HL-60/S4 (cell line): ENCODE results near the gene AVPR2.

ENCODE experiments used
- in situ Hi-C: fragments of 300-500 bp; cut with MboI; formaldehyde crosslinking; loops from 2 replicates; pipeline ENCODE4 v1.14.3; 2022; ENCODE audit warnings: low sequenced_read_pairs

The AVPR2 gene

DNA sequence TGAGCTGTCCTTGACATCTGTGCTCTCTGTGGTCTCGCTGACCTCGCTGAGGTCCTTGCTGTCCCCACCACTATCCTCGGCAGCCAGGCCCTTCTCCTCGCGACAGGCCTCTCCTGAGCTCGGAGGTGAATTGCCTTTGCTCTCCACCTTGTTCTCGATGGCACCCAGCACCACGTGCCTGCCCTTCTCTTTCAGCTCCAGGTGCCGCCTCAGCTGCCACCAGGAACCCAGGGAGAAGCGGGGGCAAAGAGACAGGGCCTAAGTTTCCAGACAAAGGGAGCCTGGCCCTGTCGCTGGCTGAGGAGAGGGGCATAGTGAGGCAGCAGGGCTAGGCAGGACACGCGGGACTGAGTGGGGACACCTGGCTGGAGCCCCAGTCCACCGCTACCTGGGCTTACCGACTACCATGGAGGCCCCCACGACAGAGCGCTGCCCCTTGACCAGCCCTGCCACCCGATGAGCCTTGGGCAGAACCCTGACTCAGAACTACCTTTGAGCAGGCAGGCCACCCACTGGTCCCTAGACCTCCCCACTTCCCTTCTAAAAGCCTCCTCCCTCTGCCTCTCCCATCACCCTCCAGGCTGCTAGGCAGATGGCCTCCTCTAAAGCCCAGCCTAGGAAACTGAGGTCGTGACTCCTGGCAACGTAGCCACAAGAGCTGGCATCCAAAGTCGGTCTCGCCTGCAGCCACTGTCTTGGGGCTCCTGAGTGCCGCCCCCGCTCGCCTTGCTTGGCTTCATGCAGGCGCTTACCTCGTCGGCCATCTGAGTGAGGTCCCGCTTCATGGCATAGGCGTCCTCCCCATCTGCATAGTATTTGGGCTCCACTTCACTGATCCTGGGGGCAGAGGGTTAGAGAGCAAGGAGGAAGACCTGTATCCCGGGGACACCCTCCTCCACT lies 25.8 kb downstream of the AVPR2 start:
- in situ Hi-C loops, result no loop called here

DNA sequence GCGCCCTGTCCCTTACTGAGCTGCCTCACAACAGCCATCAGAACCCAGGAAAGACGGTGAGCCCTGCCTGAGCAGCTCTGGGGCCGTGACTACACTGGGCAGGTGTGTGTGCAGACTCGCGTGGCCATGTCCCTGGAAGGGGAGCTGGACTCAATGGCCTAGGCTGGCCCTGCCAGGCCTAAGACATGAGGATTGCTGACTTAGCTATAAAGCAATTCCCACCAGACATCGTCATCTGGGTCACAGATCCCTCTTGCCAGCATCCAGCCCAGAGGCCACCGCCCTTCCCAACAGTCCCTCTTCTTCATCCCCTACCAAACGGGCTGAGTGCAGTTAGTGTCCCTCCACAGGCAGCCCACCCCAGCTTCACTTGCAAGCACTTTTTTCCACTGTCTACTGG lies 26.7 kb downstream of the AVPR2 start:
- in situ Hi-C loops, result no loop called here

DNA sequence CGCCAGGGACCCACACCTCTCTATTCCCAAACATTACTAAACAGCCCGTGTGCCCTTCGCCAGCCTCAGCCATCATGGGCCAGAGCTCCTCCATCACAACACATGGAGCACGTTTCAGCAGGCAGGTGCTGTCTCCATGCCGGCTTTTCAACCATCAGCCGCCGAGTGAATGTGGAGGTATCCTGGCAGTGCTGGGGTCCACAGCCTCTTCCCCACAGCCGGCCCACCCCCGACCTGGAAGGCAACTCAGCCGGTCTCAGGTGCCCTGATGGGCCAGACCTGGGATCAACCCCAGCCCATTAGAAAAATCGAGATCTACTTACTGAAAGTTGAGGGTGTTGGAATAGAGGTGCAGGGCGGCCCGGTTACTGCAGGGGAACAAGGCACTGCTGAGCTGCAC lies 27.3 kb downstream of the AVPR2 start:
- in situ Hi-C loops, result no loop called here

DNA sequence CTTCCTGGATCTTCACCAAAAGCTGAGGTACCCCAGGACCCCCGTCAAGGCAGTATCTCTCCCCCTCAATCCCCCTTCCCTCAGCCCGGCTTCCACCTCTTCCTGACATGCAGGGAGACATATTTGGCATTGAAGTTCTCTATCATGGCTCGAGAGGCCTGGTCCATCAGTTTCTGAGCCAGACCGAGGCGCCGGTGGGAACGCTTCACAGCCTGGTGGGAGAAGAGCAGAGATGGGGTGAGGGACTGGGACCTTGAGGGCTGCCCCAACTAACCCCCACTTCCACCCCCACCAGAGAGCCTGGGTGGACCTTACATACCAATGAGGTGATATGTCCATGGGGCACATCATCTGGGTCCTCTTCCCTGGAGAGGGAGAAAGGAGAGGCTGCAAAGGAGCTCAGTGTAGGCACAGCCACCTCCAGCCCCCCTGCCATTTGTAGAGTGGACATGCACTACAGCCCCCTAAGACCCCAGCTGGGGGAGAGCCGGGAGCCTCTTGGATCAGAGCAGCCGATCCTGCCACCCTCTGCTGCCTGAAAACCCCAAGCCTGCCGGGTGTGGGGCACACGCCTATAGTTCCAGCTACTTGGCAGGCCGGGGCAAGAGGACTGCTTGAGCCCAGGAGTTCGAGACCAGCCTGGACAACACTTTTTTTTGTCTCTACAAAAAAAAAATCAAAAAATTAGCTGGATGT lies 27.9 kb downstream of the AVPR2 start:
- in situ Hi-C loops, result no loop called here

DNA sequence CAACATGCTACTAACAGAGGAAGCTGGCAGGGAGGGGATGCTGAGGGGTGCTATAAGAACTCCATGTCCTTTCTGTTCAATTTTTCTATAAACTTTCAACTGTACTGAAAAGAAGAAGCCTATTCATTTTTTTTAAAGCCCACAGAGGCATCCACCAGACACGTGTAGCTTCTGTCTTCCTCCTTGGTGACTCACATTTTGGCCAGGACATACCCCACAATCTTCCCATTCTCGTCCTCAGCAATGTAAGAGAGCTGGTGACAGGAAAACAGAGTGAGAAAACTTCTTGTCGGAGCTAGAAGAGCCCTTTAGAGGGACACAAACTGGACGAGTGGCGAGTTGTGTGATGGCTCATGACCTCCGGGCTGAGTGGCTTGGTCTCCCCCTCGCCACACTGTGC lies 29.3 kb downstream of the AVPR2 start:
- in situ Hi-C loops, result no loop called here

DNA sequence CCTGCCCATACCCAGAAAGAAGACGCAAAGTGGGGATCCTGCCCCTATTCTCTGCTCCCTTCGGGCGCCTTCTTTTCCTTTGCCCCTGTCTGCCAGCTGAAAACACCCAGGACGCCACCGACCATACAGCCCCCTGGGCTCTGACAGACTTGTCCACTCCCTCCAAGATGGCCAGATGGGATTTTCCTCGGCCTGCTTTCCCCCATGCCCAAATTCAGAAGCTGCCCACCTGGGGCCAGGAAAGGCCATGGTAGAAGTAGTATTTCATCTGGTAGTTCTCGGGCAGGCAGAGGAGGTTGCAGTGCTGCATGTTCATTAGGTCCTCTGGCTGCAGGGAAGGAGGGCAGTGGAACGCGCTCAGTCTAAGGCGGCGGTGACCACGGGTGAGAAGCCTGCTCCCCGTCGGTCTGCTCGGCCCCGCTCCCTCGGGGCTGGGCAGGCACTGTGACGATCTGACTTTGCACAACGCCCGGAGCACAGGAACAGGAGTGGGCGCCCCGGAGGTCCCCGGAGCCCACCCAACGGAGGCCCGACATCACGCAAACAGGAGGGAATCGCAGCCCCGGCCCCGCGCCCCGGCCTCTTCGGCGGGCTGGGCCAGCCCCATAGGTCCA lies 29.8 kb downstream of the AVPR2 start:
- in situ Hi-C loops, result no loop called here

DNA sequence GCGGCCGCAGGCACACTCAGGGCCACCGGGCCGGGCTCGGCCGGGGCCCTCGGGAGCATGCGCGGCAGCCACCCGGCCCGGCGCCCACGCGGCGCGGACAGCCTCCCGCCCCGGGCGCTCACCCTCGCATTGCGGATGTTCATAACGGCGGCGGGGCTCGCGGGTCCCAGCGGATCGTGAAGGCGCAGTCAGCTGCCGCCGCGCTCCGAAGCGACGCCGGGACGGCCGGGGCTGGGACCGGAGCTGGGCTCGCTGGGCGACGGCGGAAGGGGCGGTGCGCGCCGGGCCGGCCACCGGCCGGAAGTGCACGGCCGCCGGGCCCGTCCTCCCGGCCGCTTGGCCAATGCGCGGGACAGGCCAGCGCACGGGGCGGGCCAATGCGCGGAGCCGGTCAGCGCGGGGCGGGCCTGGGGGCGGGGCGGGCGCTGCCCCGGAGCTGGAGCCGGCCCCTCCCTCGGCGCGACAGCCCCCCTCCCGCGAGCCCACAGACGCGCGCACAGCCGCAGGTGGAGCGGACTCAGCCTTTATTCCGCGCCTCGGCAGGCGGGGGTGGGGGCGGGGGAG lies 30.4 kb downstream of the AVPR2 start, which contains the start of gene NAA10:
Gene NAA10, minus strand, starts transcription at position 276 of the 564 bp plus-strand sequence. Its CDS starts 133 bp downstream, at position 143.
- in situ Hi-C loops, result no loop called here

DNA sequence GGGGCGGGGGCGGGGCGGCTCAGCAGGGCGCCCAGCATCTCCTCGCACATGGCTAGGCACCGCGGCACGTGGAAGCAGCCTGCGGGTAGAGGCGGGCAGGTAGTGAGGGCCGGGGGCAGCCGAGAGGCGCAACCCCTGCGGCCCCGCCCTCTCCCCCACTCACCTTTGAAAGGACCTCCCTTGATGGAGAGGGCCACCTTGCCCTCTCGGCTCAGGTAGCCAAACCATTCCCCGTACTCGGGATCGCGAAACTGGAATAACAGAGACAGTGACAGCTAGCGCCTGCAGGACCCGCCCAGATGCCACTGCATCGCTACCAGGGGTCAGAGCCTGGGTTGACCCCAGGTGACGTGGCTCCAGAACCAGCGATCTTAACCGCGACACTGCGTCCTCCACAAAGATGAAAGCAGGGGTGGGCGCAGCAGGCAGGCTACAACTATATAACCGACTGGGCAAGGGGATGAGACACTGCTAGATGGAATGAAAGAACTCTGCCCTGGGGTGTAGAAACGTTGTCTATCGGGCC lies 30.9 kb downstream of the AVPR2 start:
- in situ Hi-C loops, result no loop called here

DNA sequence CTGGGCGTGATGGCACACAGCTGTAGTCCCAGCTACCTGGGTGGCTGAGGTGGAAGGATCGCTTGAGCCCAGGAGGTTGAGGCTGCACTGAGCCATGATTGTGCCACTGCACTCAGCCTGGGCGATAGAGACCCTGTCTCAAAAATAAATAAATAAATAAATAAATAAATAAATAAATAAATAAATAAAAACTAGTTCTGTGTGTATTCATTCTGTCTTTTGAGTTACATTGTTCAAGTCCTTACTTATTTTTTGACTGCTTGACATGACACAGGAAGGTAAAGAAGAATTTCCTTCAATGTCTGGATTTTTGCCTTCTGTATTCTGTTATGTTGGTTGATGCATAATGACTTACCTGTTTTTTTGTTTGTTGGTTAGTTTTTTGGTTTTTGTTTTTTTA lies 32.6 kb downstream of the AVPR2 start:
- in situ Hi-C loops, result no loop called here

DNA sequence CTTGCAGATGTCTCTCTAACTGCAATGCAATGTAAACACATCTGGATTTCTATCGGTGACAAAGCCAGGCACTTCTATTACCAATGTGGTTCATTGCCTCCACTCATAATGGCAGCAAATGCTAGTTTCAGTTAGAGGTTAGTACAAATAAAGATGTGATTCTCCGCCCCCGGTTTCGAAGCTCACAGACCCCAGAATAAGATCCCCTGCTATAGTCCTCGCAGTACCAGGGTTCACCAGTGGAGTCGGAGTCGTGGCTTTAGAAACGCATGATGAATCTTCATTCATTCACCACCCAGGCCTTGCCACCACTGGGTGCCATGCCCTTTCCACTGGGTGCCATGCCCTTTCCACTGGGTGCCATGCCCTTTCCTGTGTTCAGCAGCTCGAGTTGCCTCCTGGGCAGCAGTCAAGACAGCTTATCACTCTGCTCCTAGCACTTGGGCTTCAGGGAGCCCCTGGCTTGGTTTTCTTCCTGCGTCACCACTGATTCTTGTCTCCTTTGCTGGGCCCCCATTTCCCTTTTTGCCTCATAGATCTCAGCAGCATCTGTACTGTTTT lies 33.8 kb downstream of the AVPR2 start:
- in situ Hi-C loops, result no loop called here

DNA sequence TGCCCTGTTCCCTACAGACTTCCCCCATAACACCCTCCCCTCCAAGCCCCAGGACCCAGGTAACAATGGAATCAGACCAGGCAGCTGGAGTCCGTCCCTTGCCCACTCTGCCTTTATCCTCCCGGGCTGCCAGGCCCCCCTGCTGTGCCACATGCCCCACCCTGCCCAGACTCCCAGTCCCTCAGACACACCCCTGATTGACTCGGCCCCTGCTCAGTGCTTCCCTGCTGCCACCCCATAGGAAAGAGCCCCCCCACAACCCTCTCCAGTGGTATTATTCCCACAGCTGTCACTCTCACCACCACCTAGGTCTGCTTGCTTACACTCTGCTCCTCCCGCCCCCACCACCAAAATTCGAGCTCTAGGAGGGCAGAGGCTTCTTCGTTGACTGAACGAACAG lies 35.1 kb downstream of the AVPR2 start:
- in situ Hi-C loops, result no loop called here

DNA sequence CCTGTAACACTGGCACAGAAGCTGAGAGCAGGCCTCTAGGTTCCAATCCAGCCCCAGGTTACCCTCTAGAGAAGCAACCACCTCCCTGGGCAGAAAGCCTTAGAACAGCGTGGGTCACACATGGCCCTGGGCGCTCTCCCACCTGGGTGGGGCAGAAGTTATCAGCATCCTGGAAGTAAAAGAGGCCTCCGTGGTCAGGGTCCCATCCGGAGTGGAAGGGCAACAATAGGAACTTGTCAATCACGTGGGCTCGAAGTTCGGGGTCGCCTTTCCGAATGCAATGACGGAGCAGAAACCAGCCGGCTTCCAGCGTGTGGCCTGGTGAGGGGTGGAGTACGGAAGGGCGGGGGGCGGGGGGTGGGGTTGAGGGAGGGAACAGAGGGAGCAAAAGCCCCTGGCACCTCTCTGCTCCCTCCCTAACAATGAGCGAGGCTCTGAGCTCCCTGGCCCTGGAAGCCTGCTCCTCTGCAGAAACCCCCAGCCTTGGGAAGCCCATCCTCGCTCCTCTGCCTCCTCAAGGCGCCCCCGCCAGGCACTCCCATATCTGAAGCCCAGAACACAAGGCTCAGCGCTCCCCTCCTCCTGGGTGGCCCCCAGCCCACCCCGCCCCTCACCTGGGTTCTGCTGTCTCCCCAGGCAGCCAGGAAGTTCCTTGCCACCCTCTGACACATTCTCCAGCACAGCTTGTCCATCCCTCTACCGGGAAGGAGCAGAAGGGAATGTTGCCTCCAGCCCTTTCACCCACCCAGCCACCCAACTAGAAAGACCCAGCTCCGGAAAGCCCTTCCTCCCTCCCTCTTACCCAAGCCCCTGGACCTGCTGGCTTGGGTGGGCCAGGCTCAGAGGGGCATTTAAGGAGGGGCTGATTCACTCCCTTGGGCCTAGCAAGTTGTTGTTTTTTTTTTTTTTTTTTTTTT lies 37.1 kb downstream of the AVPR2 start:
- in situ Hi-C loops, result no loop called here

DNA sequence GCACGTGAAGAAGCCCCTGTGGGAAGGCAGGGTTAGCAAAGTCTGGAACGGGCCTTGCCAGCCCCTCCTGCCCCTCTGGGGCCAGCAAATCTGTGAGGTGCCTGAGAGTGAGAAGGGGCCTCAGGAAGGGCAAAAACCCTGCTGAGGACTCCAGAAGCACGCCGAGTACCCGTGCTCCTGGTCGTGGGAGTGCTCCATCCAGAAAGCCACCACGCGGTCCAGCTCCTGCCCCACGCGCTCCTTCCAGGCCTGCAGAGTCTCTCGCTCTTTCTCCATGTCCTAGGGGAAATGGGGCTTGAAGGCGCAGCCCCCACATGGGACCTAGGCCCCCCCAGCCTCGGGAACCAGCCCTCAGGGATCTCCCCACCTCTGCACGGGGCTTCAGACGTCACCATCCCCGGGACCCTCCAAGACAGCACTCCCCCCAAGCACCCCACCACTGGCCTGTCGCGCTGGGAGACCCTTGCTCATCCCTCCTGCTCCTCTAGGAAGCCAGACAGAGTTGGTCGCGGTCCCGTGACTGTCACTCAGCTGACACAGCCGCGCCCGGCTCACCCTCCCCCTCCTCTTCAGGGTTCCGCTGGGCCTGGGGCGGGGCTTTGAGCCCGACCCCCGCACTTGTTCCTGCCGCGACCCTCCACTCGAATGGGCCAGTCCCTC lies 39.8 kb downstream of the AVPR2 start, which contains the start of gene RENBP:
Gene RENBP, minus strand, starts transcription at position 504 of the 660 bp plus-strand sequence. Its CDS starts 33 bp downstream, at position 471.
- in situ Hi-C loops, result no loop called here

DNA sequence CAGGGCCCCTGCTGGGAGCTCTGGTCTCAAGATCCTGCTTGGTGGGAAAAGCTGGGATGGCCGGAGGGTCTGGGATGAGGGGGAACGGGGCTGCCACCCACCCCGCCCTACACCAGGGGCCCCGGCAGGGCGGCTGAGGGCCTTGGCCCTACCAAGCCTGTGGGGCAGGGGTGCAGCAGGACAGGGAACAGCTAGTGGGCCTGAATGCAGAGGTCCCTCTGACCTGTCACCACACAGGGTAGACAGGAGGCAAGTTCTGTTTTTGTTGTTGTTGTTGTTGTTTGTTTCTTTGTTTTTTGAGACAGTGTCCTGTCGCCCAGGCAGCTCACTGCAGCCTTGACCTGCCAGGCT lies 40.3 kb downstream of the AVPR2 start:
- in situ Hi-C loops, result no loop called here

DNA sequence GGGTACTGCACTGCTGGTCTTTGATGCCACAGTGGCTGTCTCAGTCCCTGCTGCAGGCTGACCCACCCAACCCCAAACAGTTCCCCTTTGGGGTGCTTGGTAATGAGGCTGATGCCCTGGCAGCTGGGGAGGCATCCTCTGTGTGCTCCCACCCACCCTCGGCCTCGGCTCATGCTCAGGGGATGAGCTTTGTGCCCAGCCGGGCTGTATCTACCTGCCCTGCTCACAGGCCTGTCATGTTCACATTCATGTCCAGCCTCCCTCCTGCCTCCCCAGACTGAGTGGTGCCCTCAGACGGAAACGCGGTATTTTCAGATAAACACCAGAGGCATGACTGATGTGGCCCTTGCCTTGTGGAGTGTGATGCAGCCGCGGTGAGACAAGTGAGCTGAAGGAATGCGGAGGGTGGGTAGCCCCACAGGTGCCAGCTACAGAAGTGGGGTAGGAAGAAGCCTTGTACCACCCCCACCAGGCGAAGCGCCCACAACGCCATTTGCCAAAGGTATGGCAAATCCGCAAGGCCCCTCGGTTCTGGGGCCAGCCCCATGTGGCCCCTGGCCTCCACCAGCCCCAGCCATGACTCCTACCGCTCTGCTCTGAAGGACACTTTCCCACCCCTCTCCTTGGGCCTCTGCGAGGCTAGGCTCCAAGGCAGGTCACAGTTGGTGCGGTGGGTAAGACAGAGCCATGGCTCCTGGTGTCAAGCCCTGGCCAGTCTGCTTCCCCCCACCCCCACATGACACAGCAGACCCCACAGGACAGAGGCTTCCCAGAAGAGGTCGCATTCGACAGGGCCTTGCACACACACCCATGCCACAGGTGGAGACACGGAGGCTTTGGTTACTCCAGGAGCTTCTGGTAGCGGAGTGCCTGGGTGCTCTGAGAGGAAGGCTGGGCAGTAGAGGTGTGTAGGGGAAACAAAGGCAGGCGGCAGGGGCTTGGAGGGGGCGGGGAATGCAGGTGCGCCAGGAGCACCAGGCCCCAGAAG lies 41.8 kb downstream of the AVPR2 start:
- in situ Hi-C loops, result no loop called here

DNA sequence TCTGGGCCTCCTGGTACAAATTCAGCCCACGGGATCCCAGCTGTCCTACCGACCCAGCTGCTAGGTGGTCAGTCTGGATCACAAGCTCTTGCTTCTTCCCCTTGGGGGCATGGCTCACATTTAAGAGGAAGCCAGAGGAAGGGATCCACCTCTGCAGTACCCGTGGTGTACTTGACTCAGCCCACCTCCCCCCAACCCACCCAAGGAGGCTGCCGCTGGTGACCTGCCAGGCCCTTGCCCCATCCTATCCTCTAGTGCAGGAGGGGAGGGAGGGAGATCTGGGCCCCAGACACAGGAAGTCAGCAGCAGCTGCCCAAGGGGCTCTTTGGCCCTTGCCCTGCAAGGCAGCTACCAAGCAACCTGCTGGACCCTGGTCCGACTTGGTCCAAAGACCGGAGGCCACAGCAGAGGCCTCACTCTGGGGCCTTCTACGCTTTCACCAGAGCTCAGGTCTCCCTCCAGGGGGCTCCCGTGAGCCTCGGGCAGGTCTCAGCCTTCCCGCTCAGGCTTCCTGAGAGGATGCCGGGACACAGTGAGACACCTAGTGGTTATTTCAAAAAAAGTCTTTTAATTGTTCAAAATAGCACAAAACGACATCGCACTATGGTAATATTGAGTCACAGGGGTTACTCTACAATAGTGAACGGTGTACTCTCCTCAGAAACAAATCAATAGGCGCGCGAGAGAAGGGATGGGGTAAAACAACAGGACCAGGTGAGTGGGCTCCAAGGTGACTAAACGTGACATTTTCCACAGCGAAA lies 42.7 kb downstream of the AVPR2 start:
- in situ Hi-C loops, result no loop called here

DNA sequence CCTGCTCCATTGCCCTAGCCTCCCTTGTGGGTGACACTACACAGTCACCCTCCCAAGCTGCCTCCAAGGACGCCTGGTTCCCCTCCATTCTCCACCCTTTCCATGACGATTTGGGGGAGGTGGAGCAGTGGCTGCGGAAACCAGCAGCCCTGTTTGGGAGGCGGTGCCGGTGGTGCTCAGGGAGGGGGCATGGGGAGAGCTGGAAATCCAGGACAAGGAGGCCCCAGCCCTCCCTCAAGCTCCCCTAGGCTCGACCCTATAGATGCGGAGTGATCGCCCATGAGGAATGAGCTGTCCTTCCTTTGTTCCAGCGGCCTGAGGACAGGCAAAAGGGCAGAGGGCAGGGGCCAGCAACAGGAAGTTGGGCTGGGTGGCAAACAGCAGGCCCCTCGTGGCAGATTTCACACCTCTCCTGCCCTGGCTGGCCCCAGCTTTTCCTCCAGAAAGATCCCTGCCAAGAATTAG lies 43.6 kb downstream of the AVPR2 start:
- in situ Hi-C loops, result no loop called here
